CD14-positive monocyte (primary cell): ENCODE results near the gene ELF5. TPM values are rescaled to one million over a fixed set of nuclear protein-coding genes. Genes with fewer than 3 reads are reported as not detected.

Source experiments
- DNase-seq, 3 donors: peaks; one replicate each; pipeline ENCODE4 v3.0.0-alpha.2; 2011 to 2022
- H2AFZ ChIP-seq: 2 replicates; pipeline ENCODE4 v1.6.0; 2012; ENCODE audit warnings: mild to moderate bottlenecking, low read depth, low read length, inconsistent platforms; ENCODE audit not compliant: insufficient read depth, poor library complexity, severe bottlenecking
- H3K27ac ChIP-seq, 2 donors: 1 replicate in 1 of 2; 2 replicates in 1 of 2; pipeline ENCODE4 v1.5.1; 2012 to 2013; ENCODE audit warnings: low read length in 2 of 2, control low read depth in 1 of 2, inconsistent platforms in 1 of 2, low read depth in 1 of 2, mild to moderate bottlenecking in 1 of 2
- H3K27me3 ChIP-seq, 2 donors: one replicate each; pipeline versions ENCODE4 v1.6.0 to v1.6.1; 2011 to 2013; ENCODE audit warnings: low read length in 2 of 2; ENCODE audit not compliant: control insufficient read depth in 2 of 2, insufficient read depth in 2 of 2
- H3K36me3 ChIP-seq, 2 donors: replicated peaks in 1 of 2; 1 replicate in 1 of 2; 2 replicates in 1 of 2; pipeline versions ENCODE4 v1.5.1 to v1.6.1; 2012 to 2013; ENCODE audit warnings: low read length in 2 of 2, control low read depth in 1 of 2, inconsistent platforms in 1 of 2, mild to moderate bottlenecking in 1 of 2; ENCODE audit not compliant: insufficient read depth in 2 of 2, control insufficient read depth in 1 of 2
- H3K4me1 ChIP-seq, 2 donors: 1 replicate in 1 of 2; 2 replicates in 1 of 2; pipeline versions ENCODE4 v1.5.1 to v1.6.1; 2012 to 2013; ENCODE audit warnings: low read length in 2 of 2, control low read depth in 1 of 2, inconsistent platforms in 1 of 2, mild to moderate bottlenecking in 1 of 2, moderate library complexity in 1 of 2; ENCODE audit not compliant: insufficient read depth in 2 of 2, control insufficient read depth in 1 of 2
- H3K4me2 ChIP-seq: replicated peaks from 2 replicates; pipeline ENCODE3; 2012; ENCODE audit warnings: low read length, moderate library complexity, mild to moderate bottlenecking; ENCODE audit not compliant: poor library complexity, severe bottlenecking; ENCODE audit errors: extremely low read depth
- H3K4me3 ChIP-seq, 3 experiments: fragments of 200-600 bp in 1 of 3; sonication (generic) in 1 of 3; replicated peaks in 1 of 3; 1 replicate in 2 of 3; 2 replicates in 1 of 3; pipeline ENCODE4 v1.5.1; 2011 to 2013; ENCODE audit warnings: low read length in 3 of 3, mild to moderate bottlenecking in 3 of 3, control low read depth in 2 of 3, low read depth in 2 of 3, inconsistent platforms in 1 of 3, moderate library complexity in 1 of 3
- H3K79me2 ChIP-seq: 2 replicates; pipeline ENCODE4 v1.6.0; 2012; ENCODE audit warnings: mild to moderate bottlenecking, control low read depth, inconsistent platforms, low read length, moderate library complexity; ENCODE audit not compliant: insufficient read depth
- H3K9ac ChIP-seq: 2 replicates; pipeline ENCODE4 v1.6.0; 2017; ENCODE audit warnings: low read length, mild to moderate bottlenecking; ENCODE audit not compliant: insufficient read depth, poor library complexity, severe bottlenecking
- H3K9me3 ChIP-seq, 2 donors: replicated peaks in 1 of 2; 1 replicate in 1 of 2; 2 replicates in 1 of 2; pipeline versions ENCODE4 v1.5.1 to v1.6.1; 2012 to 2013; ENCODE audit warnings: low read length in 2 of 2, control low read depth in 1 of 2; ENCODE audit not compliant: control insufficient read depth in 1 of 2, insufficient read depth in 1 of 2
- H4K20me1 ChIP-seq: 2 replicates; pipeline ENCODE4 v1.6.0; 2012; ENCODE audit warnings: mild to moderate bottlenecking, low read length, control low read depth, moderate library complexity; ENCODE audit not compliant: insufficient read depth
- H3K27ac Mint-ChIP-seq, 7 donors: one replicate each; pipeline ENCODE4 v1.8.0; 2020; ENCODE audit warnings: mild to moderate bottlenecking in 7 of 7, mixed read lengths in 7 of 7, moderate library complexity in 6 of 7, inconsistent platforms in 2 of 7
- H3K27me3 Mint-ChIP-seq, 3 donors: one replicate each; pipeline ENCODE4 v1.8.0; 2021 to 2022; ENCODE audit warnings: low read depth in 3 of 3, mild to moderate bottlenecking in 3 of 3, mixed read lengths in 3 of 3, moderate library complexity in 3 of 3, inconsistent platforms in 1 of 3
- H3K36me3 Mint-ChIP-seq, 2 donors: one replicate each; pipeline ENCODE4 v1.8.0; 2020; ENCODE audit warnings: mixed read lengths in 2 of 2, inconsistent platforms in 1 of 2, mild to moderate bottlenecking in 1 of 2
- H3K4me1 Mint-ChIP-seq: one replicate; pipeline ENCODE4 v1.8.0; 2020; ENCODE audit warnings: mild to moderate bottlenecking, mixed read lengths
- H3K4me3 Mint-ChIP-seq, 2 donors: one replicate each; pipeline ENCODE4 v1.8.0; 2020; ENCODE audit warnings: mild to moderate bottlenecking in 2 of 2, mixed read lengths in 2 of 2, moderate library complexity in 1 of 2
- H3K9me3 Mint-ChIP-seq, 7 donors: one replicate each; pipeline ENCODE4 v1.8.0; 2020 to 2022; ENCODE audit warnings: mixed read lengths in 7 of 7, mild to moderate bottlenecking in 6 of 7, moderate library complexity in 6 of 7, inconsistent platforms in 2 of 7
- CTCF ChIP-seq: fragments of 200-600 bp; IDR thresholded peaks from one replicate; pipeline ENCODE4 v1.8.0; 2022; ENCODE audit warnings: antibody characterized with exemption, mild to moderate bottlenecking
- WGBS: methylation state at CpG from one replicate; pipeline ENCODE4 v1.1.5; 2013; ENCODE audit warnings: missing lambda C conversion rate; ENCODE audit not compliant: insufficient coverage; 5-methylcytosine and 5-hydroxymethylcytosine counted together
- intact Hi-C, 2 donors: fragments of 100-400 bp; cut with micrococcal nuclease; formaldehyde crosslinking; loops; one replicate each; pipeline versions ENCODE4 v1.15.0 to v1.15.1; 2023
- polyA plus RNA-seq, 3 donors: library from polyadenylated mRNA; depleted of rRNA in 1 of 3; unstranded in 2 of 3; stranded (reverse) in 1 of 3; fragments of 300-500 nt in 2 of 3; fragments of >200 nt in 1 of 3; fragmentation: Illumina TruSeq in 2 of 3; gene quantifications; 1 replicate in 2 of 3; 2 replicates in 1 of 3; pipeline ENCODE4 v1.2.3, GENCODE V29; 2012 to 2021

Gene ELF5
- polyA plus RNA-seq, 3 donors: 0.27 TPM; not detected in 2

GRCh38 chr11:34437224-34438125, 76.1 kb downstream of the ELF5 start:
- H3K4me1 Mint-ChIP-seq: peaks cover 47% of the 10 kb centered on the region
- no peaks in the 10 kb centered on the region for H3K9me3 ChIP-seq
- peak overlapping the region; percentile 92 for H3K9ac ChIP-seq
- peaks cover 42 to 56% of the 10 kb centered on the region in 2 donors for H3K4me1 ChIP-seq
- H3K27me3 ChIP-seq: no peaks in the 10 kb centered on the region
- peak overlapping the region; percentile 97 for H2AFZ ChIP-seq
- no peaks in the 10 kb centered on the region for H3K36me3 ChIP-seq
- WGBS: no CpG with 5 or more reads among the region's 2 CpGs
- no peak overlapping the region for H3K4me3 Mint-ChIP-seq
- H3K36me3 Mint-ChIP-seq: peaks cover 0 to 9% of the 10 kb centered on the region in 2 donors
- no peaks in the 10 kb centered on the region for H3K27me3 Mint-ChIP-seq
- peak overlapping the region; percentile 85 for H3K4me2 ChIP-seq
- H3K9me3 Mint-ChIP-seq: peaks cover 0 to 4% (median 0%) of the 10 kb centered on the region in 7 donors
- TF ChIP-seq CTCF: no peak
- peak overlapping the region in 1 of 3 experiments; percentile 92 for H3K4me3 ChIP-seq
- H4K20me1 ChIP-seq: peaks cover 19% of the 10 kb centered on the region
- peak overlapping the region in 1 of 2 donors; percentile 93 for H3K27ac ChIP-seq
- H3K79me2 ChIP-seq: peaks cover 57% of the 10 kb centered on the region
- no peak overlapping the region for H3K27ac Mint-ChIP-seq
- DNase-seq: no peak
- intact Hi-C loops: no loop called here

GRCh38 chr11:34433899-34434298, 79.7 kb downstream of the ELF5 start:
- Histone ChIP-seq H3K4me2 (no peak overlapping the region), H3K4me1 (peaks cover 48 to 60% of the 10 kb centered on the region in 2 donors), H3K27me3 (no peaks in the 10 kb centered on the region), H2AFZ (no peak overlapping the region), H3K36me3 (no peaks in the 10 kb centered on the region), H4K20me1 (no peaks in the 10 kb centered on the region), H3K27ac (no peak overlapping the region), H3K79me2 (peaks cover 21% of the 10 kb centered on the region), H3K4me3 (no peak overlapping the region), H3K9me3 (no peaks in the 10 kb centered on the region), H3K9ac (no peak overlapping the region)
- H3K36me3 Mint-ChIP-seq: no peaks in the 10 kb centered on the region
- DNase-seq: no peak
- peaks cover 53% of the 10 kb centered on the region for H3K4me1 Mint-ChIP-seq
- H3K9me3 Mint-ChIP-seq: no peaks in the 10 kb centered on the region
- peaks cover 0 to 4% (median 0%) of the 10 kb centered on the region in 3 donors for H3K27me3 Mint-ChIP-seq
- no peak for TF ChIP-seq CTCF
- H3K27ac Mint-ChIP-seq: no peak overlapping the region
- WGBS: 100% methylated on average over 1 of the region's 3 CpGs
- intact Hi-C loops: loop anchor here in 1 of 2 donors (5.0 kb wide), 1 partner anchor 62 kb away; no protein-coding TSS in a partner anchor
- no peak overlapping the region for H3K4me3 Mint-ChIP-seq
